Left lung (tissue), 10 donors: Measurements from ENCODE around the gene EZR. TPM values are rescaled to one million over a fixed set of nuclear protein-coding genes. Genes with fewer than 3 reads are reported as not detected.

ENCODE experiments used
- ATAC-seq: fragments of 200-7000 bp; cut with Tn5 transposase; one replicate; pipeline ENCODE4 v1.9.1; 2020; ENCODE audit warnings: moderate library complexity
- DNase-seq, 4 donors: peaks; one replicate each; pipeline ENCODE4 v3.0.0-alpha.2; 2013 to 2020
- H3K27ac ChIP-seq, 2 donors: fragments of 200-600 bp; sonication (generic) in 1 of 2; one replicate each; pipeline versions ENCODE4 v1.5.0 to v1.8.0; 2020 to 2021
- H3K27me3 ChIP-seq, 2 donors: fragments of 200-600 bp; sonication (generic) in 1 of 2; one replicate each; pipeline versions ENCODE4 v1.5.0 to v1.8.0; 2020 to 2021
- H3K36me3 ChIP-seq, 2 donors: fragments of 200-600 bp; sonication (generic) in 1 of 2; one replicate each; pipeline versions ENCODE4 v1.5.0 to v1.8.0; 2020 to 2021
- H3K4me1 ChIP-seq, 2 donors: fragments of 200-600 bp; one replicate each; pipeline ENCODE4 v1.8.0; 2021
- H3K4me3 ChIP-seq, 2 donors: fragments of 200-600 bp; sonication (generic) in 1 of 2; one replicate each; pipeline versions ENCODE4 v1.5.0 to v1.8.0; 2020 to 2021; ENCODE audit warnings: mild to moderate bottlenecking in 1 of 2
- H3K9me3 ChIP-seq, 2 donors: fragments of 200-600 bp; sonication (generic) in 1 of 2; one replicate each; pipeline versions ENCODE4 v1.5.0 to v1.8.0; 2020 to 2021
- CTCF ChIP-seq, 2 donors: fragments of 200-600 bp; sonication (generic) in 1 of 2; IDR thresholded peaks; one replicate each; pipeline versions ENCODE4 v1.5.0 to v1.8.0; 2021; ENCODE audit warnings: antibody characterized with exemption in 2 of 2
- intact Hi-C, 2 donors: fragments of 100-400 bp; cut with DNase I; formaldehyde crosslinking; loops; one replicate each; pipeline versions ENCODE4 v1.11.2 to v1.14.2; 2022
- polyA plus RNA-seq, 6 donors: library from polyadenylated mRNA; unstranded; fragments of 120-200 nt; gene quantifications; one replicate each; pipeline ENCODE4 v1.2.1, GENCODE V29; 2013; ENCODE audit not compliant: insufficient read length in 6 of 6
- total RNA-seq, 2 donors: library from RNA; stranded (reverse); fragmentation: NEBNext Ultra II Directional; extraction: Animal tissue kit (Norgen Biotek cat#: 25700); gene quantifications; one replicate each; pipeline ENCODE4 v1.2.1, GENCODE V29; 2021
- donor health status: DM: no; HTN: yes; CAD: no.
- donor health status: DM: no; HTN: no; CAD: no.

EZR gene
- total and polyA plus RNA-seq, 8 donors = 140 to 328 (median 161) TPM

- Histone ChIP-seq H3K9me3 (no peaks in the 10 kb centered on the region), H3K27ac (no peak overlapping the region), H3K4me3 (no peak overlapping the region), H3K36me3 (peaks cover 3 to 100% of the 10 kb centered on the region in 2 donors), H3K4me1 (peaks cover 0 to 5% of the 10 kb centered on the region in 2 donors), H3K27me3 (no peaks in the 10 kb centered on the region)
- TF ChIP-seq CTCF (IDR thresholded peaks at IDR 0.05) = no peak
- ATAC-seq (no peak), DNase-seq (no peak)
- intact Hi-C loops = no loop called here
These were observed 50.7 kb downstream of the EZR start for GRCh38 chr6:158768436-158768835.

GRCh38 chr6:158767709-158768108 lies 51.5 kb downstream of the EZR start:
- no peak overlapping the region for H3K4me3 ChIP-seq
- no peaks in the 10 kb centered on the region for H3K9me3 ChIP-seq
- H3K4me1 ChIP-seq = no peaks in the 10 kb centered on the region
- no peak for TF ChIP-seq CTCF (IDR thresholded peaks at IDR 0.05)
- no peaks in the 10 kb centered on the region for H3K27me3 ChIP-seq
- intact Hi-C loops = no loop called here
- peaks cover 3 to 100% of the 10 kb centered on the region in 2 donors for H3K36me3 ChIP-seq
- no peak overlapping the region for H3K27ac ChIP-seq
- peak; percentile 41 for ATAC-seq
- no peak for DNase-seq

- ATAC-seq = no peak
- Histone ChIP-seq H3K9me3 (no peaks in the 10 kb centered on the region), H3K36me3 (peaks cover 3 to 94% of the 10 kb centered on the region in 2 donors), H3K27ac (no peak overlapping the region), H3K4me3 (no peak overlapping the region), H3K4me1 (no peaks in the 10 kb centered on the region), H3K27me3 (no peaks in the 10 kb centered on the region)
- no peak for TF ChIP-seq CTCF (IDR thresholded peaks at IDR 0.05)
- intact Hi-C loops = no loop called here
- no peak for DNase-seq
These were observed 52.3 kb downstream of the EZR start for GRCh38 chr6:158766621-158767455.

- Histone ChIP-seq H3K36me3 (peaks cover 3 to 81% of the 10 kb centered on the region in 2 donors), H3K4me3 (no peak overlapping the region), H3K27ac (no peak overlapping the region), H3K4me1 (no peaks in the 10 kb centered on the region), H3K9me3 (no peaks in the 10 kb centered on the region), H3K27me3 (no peaks in the 10 kb centered on the region)
- ATAC-seq (no peak), DNase-seq (no peak)
- intact Hi-C loops = no loop called here
- TF ChIP-seq CTCF (IDR thresholded peaks at IDR 0.05) = no peak
These were observed 53.6 kb downstream of the EZR start for GRCh38 chr6:158765499-158766068.

- H3K27ac ChIP-seq = no peak overlapping the region
- no peak overlapping the region for H3K4me3 ChIP-seq
- no peak for TF ChIP-seq CTCF (IDR thresholded peaks at IDR 0.05)
- H3K27me3 ChIP-seq = no peaks in the 10 kb centered on the region
- intact Hi-C loops = no loop called here
- peaks cover 3 to 74% of the 10 kb centered on the region in 2 donors for H3K36me3 ChIP-seq
- DNase-seq = no peak
- H3K4me1 ChIP-seq = no peaks in the 10 kb centered on the region
- H3K9me3 ChIP-seq = no peaks in the 10 kb centered on the region
- no peak for ATAC-seq
These were observed 54.2 kb downstream of the EZR start for GRCh38 chr6:158764926-158765325.
